ENCODE results near the gene SP140.
"Not testable (repeated sequence)": the region's sequence is repeated elsewhere in the genome, so short reads cannot be mapped to it uniquely, and the experiment has no call there.

The SP140 gene

GRCh38 chr2:230244211-230244610, 18.7 kb downstream of the SP140 start:
- TF ChIP-seq ZNF274 (IDR thresholded peaks at IDR 0.05; ENCODE audit: low read depth, low read length), result no peak
- no peak for TF ChIP-seq SUZ12 (IDR thresholded peaks at IDR 0.05; ENCODE audit: extremely low read depth, insufficient read depth, insufficient read length)
- no peak for TF ChIP-seq YY1 (IDR thresholded peaks at IDR 0.05; ENCODE audit: insufficient read depth, insufficient read length)
- Histone ChIP-seq H3K9ac (ENCODE audit: insufficient read length, low read depth) (no peak overlapping the region), H3K4me1 (ENCODE audit: insufficient read depth, insufficient read length) (no peaks in the 10 kb centered on the region), H3K9me3 (ENCODE audit: insufficient read depth, low read length) (no peaks in the 10 kb centered on the region), H3K4me3 (ENCODE audit: insufficient read length, low read depth) (no peak overlapping the region), H3K27me3 (ENCODE audit: insufficient read depth, insufficient read length) (no peaks in the 10 kb centered on the region), H3K36me3 (ENCODE audit: insufficient read depth, insufficient read length, low read length) (no peaks in the 10 kb centered on the region)
- no peak for DNase-seq (ENCODE audit: low read depth, low spot score)

- Histone ChIP-seq H3K9ac (ENCODE audit: insufficient read length, low read depth) (no peak overlapping the region), H3K4me3 (ENCODE audit: insufficient read length, low read depth) (no peak overlapping the region), H3K36me3 (ENCODE audit: insufficient read depth, insufficient read length, low read length) (no peaks in the 10 kb centered on the region), H3K9me3 (ENCODE audit: insufficient read depth, low read length) (no peaks in the 10 kb centered on the region), H3K4me1 (ENCODE audit: insufficient read depth, insufficient read length) (no peaks in the 10 kb centered on the region), H3K27me3 (ENCODE audit: insufficient read depth, insufficient read length) (no peaks in the 10 kb centered on the region)
- TF ChIP-seq SUZ12 (IDR thresholded peaks at IDR 0.05; ENCODE audit: extremely low read depth, insufficient read depth, insufficient read length), result no peak
- no peak for TF ChIP-seq ZNF274 (IDR thresholded peaks at IDR 0.05; ENCODE audit: low read depth, low read length)
- no peak for TF ChIP-seq YY1 (IDR thresholded peaks at IDR 0.05; ENCODE audit: insufficient read depth, insufficient read length)
- DNase-seq (ENCODE audit: low read depth, low spot score), result no peak
Measured at GRCh38 chr2:230246206-230246605, 20.7 kb downstream of the SP140 start.

- Histone ChIP-seq H3K36me3 (ENCODE audit: insufficient read depth, insufficient read length, low read length) (no peaks in the 10 kb centered on the region), H3K9me3 (ENCODE audit: insufficient read depth, low read length) (no peaks in the 10 kb centered on the region), H3K4me3 (ENCODE audit: insufficient read length, low read depth) (no peak overlapping the region), H3K27me3 (ENCODE audit: insufficient read depth, insufficient read length) (no peaks in the 10 kb centered on the region), H3K4me1 (ENCODE audit: insufficient read depth, insufficient read length) (no peaks in the 10 kb centered on the region), H3K9ac (ENCODE audit: insufficient read length, low read depth) (no peak overlapping the region)
- TF ChIP-seq SUZ12 (IDR thresholded peaks at IDR 0.05; ENCODE audit: extremely low read depth, insufficient read depth, insufficient read length) (no peak), ZNF274 (IDR thresholded peaks at IDR 0.05; ENCODE audit: low read depth, low read length) (no peak), YY1 (IDR thresholded peaks at IDR 0.05; ENCODE audit: insufficient read depth, insufficient read length) (no peak)
- DNase-seq (ENCODE audit: low read depth, low spot score), result no peak
Measured at GRCh38 chr2:230250231-230250630, 24.7 kb downstream of the SP140 start.

- no peak overlapping the region for H3K4me3 ChIP-seq (ENCODE audit: insufficient read length, low read depth)
- H3K27me3 ChIP-seq (ENCODE audit: insufficient read depth, insufficient read length), result no peaks in the 10 kb centered on the region
- H3K9ac ChIP-seq (ENCODE audit: insufficient read length, low read depth), result no peak overlapping the region
- no peak for DNase-seq (ENCODE audit: low read depth, low spot score)
- no peaks in the 10 kb centered on the region for H3K9me3 ChIP-seq (ENCODE audit: insufficient read depth, low read length)
- no peak for TF ChIP-seq SUZ12 (IDR thresholded peaks at IDR 0.05; ENCODE audit: extremely low read depth, insufficient read depth, insufficient read length)
- no peaks in the 10 kb centered on the region for H3K36me3 ChIP-seq (ENCODE audit: insufficient read depth, insufficient read length, low read length)
- H3K4me1 ChIP-seq (ENCODE audit: insufficient read depth, insufficient read length), result no peaks in the 10 kb centered on the region
Measured at GRCh38 chr2:230254152-230254881, 28.8 kb downstream of the SP140 start.

- Histone ChIP-seq H3K9me3 (ENCODE audit: insufficient read depth, low read length) (no peaks in the 10 kb centered on the region), H3K9ac (ENCODE audit: insufficient read length, low read depth) (no peak overlapping the region), H3K4me1 (ENCODE audit: insufficient read depth, insufficient read length) (no peaks in the 10 kb centered on the region), H3K4me3 (ENCODE audit: insufficient read length, low read depth) (no peak overlapping the region), H3K27me3 (ENCODE audit: insufficient read depth, insufficient read length) (no peaks in the 10 kb centered on the region), H3K36me3 (ENCODE audit: insufficient read depth, insufficient read length, low read length) (no peaks in the 10 kb centered on the region)
- no peak for TF ChIP-seq ZNF274 (IDR thresholded peaks at IDR 0.05; ENCODE audit: low read depth, low read length)
- TF ChIP-seq YY1 (IDR thresholded peaks at IDR 0.05; ENCODE audit: insufficient read depth, insufficient read length), result no peak
- TF ChIP-seq SUZ12 (IDR thresholded peaks at IDR 0.05; ENCODE audit: extremely low read depth, insufficient read depth, insufficient read length), result no peak
- DNase-seq (ENCODE audit: low read depth, low spot score), result no peak
Measured at GRCh38 chr2:230256733-230257332, 31.3 kb downstream of the SP140 start.

- Histone ChIP-seq H3K4me1 (ENCODE audit: insufficient read depth, insufficient read length) (no peaks in the 10 kb centered on the region), H3K9ac (ENCODE audit: insufficient read length, low read depth) (no peak overlapping the region), H3K36me3 (ENCODE audit: insufficient read depth, insufficient read length, low read length) (no peaks in the 10 kb centered on the region), H3K27me3 (ENCODE audit: insufficient read depth, insufficient read length) (no peaks in the 10 kb centered on the region), H3K4me3 (ENCODE audit: insufficient read length, low read depth) (no peak overlapping the region), H3K9me3 (ENCODE audit: insufficient read depth, low read length) (no peaks in the 10 kb centered on the region)
- TF ChIP-seq SUZ12 (IDR thresholded peaks at IDR 0.05; ENCODE audit: extremely low read depth, insufficient read depth, insufficient read length) (no peak), ZNF274 (IDR thresholded peaks at IDR 0.05; ENCODE audit: low read depth, low read length) (no peak), YY1 (IDR thresholded peaks at IDR 0.05; ENCODE audit: insufficient read depth, insufficient read length) (no peak)
- DNase-seq (ENCODE audit: low read depth, low spot score), result no peak
Measured at GRCh38 chr2:230258483-230258882, 32.9 kb downstream of the SP140 start.

GRCh38 chr2:230262246-230262645, 36.7 kb downstream of the SP140 start:
- Histone ChIP-seq H3K4me1 (ENCODE audit: insufficient read depth, insufficient read length) (no peaks in the 10 kb centered on the region), H3K9ac (ENCODE audit: insufficient read length, low read depth) (no peak overlapping the region), H3K4me3 (ENCODE audit: insufficient read length, low read depth) (no peak overlapping the region), H3K27me3 (ENCODE audit: insufficient read depth, insufficient read length) (no peaks in the 10 kb centered on the region), H3K9me3 (ENCODE audit: insufficient read depth, low read length) (no peaks in the 10 kb centered on the region), H3K36me3 (ENCODE audit: insufficient read depth, insufficient read length, low read length) (no peaks in the 10 kb centered on the region)
- DNase-seq (ENCODE audit: low read depth, low spot score), result no peak
- TF ChIP-seq SUZ12 (IDR thresholded peaks at IDR 0.05; ENCODE audit: extremely low read depth, insufficient read depth, insufficient read length), result no peak
- no peak for TF ChIP-seq ZNF274 (IDR thresholded peaks at IDR 0.05; ENCODE audit: low read depth, low read length)
- no peak for TF ChIP-seq YY1 (IDR thresholded peaks at IDR 0.05; ENCODE audit: insufficient read depth, insufficient read length)

- H3K27me3 ChIP-seq (ENCODE audit: insufficient read depth, insufficient read length); H3K9ac ChIP-seq (ENCODE audit: insufficient read length, low read depth); H3K36me3 ChIP-seq (ENCODE audit: insufficient read depth, insufficient read length, low read length); H3K9me3 ChIP-seq (ENCODE audit: insufficient read depth, low read length); H3K4me3 ChIP-seq (ENCODE audit: insufficient read length, low read depth); H3K4me1 ChIP-seq (ENCODE audit: insufficient read depth, insufficient read length): not testable (repeated sequence)
- peak; percentile 36 for DNase-seq (ENCODE audit: low read depth, low spot score)
Measured at GRCh38 chr2:230264945-230265344, 39.4 kb downstream of the SP140 start.

All from NT2/D1 (cell line).